ENCODE measurements around the gene ITGA8.

DNA sequence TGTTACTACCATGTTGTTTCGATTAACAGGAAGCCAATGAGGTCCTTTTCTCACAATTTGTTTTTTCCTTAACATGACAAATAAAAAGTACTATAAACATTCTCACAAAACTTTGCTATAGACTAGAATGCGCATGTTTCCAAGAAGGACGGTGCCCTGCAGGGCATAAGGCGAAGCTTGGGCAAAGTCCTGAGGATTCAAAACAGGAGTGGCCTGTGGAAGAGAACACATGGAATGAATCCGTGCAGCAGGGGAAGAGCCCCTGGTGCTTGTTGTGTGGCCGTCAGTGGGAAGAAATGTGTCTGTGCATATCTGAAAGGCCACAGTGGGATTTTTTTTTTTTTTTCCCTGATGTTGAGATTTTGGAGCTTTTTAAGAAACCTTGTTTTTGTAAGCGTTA lies 67.6 kb downstream of the ITGA8 start:
- no peak for TF ChIP-seq POLR2A (IDR thresholded peaks at IDR 0.05)
- TF ChIP-seq, protein P1, sequence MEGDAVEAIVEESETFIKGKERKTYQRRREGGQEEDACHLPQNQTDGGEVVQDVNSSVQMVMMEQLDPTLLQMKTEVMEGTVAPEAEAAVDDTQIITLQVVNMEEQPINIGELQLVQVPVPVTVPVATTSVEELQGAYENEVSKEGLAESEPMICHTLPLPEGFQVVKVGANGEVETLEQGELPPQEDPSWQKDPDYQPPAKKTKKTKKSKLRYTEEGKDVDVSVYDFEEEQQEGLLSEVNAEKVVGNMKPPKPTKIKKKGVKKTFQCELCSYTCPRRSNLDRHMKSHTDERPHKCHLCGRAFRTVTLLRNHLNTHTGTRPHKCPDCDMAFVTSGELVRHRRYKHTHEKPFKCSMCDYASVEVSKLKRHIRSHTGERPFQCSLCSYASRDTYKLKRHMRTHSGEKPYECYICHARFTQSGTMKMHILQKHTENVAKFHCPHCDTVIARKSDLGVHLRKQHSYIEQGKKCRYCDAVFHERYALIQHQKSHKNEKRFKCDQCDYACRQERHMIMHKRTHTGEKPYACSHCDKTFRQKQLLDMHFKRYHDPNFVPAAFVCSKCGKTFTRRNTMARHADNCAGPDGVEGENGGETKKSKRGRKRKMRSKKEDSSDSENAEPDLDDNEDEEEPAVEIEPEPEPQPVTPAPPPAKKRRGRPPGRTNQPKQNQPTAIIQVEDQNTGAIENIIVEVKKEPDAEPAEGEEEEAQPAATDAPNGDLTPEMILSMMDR (IDR thresholded peaks at IDR 0.05) = no peak
